GM21423 (cell line): ENCODE measurements around the gene ARL17B.
"Not testable (repeated sequence)": the region's sequence is repeated elsewhere in the genome, so short reads cannot be mapped to it uniquely, and the experiment has no call there.

Source experiments
- ATAC-seq: cut with Tn5 transposase; IDR thresholded peaks from one replicate; pipeline ENCODE4 v1.9.1; 2021; ENCODE audit warnings: mild to moderate bottlenecking, moderate library complexity; ENCODE audit not compliant: unreplicated experiment

The ARL17B gene

DNA sequence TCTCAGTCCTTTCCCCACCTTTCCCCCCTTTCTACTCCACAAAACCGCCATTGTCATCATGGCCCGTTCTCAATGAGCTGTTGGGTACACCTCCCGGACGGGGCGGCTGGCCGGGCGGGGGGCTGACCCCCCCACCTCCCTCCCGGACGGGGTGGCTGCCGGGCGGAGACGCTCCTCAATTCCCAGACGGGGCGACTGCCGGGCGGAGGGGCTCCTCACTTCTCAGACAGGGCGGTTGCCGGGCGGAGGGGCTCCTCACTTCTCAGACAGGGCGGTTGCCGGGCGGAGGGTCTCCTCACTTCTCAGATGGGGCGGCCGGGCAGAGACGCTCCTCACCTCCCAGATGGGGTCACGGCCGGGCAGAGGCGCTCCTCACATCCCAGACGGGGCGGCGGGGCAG is 108.8 kb downstream of the ARL17B start:
- ATAC-seq, result not testable (repeated sequence)

DNA sequence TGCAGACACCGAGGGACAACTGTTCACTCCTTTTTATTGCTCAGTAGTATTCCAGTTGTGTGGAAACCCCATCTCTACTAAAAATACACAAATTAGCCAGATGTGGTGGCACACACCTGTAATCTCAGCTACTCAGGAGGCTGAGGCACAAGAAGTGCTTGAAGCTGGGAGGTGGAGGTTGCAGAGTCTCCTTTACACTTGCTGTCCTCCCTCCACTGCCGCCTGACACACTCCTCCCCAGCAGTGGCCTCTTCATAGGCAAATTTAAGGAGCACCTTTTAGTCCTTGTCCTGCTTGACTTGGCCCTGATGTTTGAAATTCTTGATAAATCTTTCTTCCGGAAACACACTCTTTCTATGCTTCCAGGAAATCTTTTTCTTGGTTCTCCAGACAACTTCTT is 112.4 kb downstream of the ARL17B start:
- not testable (repeated sequence) for ATAC-seq

DNA sequence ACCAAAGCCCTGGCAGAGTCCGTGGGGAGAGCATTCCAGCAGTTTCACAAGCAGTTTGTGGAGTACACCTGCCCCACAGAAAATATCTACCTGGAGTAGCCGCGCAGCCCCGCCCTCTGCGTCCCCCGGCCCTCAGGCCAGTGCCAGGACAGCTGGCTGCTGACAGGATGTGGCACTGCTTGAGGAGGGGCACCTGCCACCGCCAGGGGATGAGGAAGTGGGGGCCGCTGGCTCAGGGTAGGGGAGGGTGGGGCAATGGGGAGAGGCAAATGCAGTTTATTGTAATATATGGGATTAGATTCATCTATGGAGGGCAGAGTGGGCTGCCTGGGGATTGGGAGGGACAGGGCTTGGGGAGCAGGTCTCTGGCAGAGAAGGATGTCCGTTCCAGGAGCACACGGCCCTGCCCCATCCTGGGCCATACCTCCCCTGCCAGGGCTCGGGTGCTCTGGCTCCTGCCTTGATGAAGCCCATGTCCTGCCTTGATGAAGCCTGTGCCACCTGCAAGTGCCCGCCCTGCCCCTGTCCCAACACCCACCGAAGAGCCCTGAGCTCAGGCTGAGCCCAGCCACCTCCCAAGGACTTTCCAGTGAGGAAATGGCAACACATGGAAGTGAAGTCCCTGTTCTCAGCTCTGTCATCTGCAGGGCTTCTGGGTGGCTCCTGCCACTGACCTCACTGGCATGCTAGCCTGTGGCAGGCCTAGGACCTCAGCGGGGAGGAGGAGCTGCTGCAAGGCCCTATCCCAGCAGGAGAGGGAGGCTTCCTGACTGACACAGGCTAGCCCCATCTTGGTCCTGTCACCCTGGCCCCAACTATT is 116.4 kb downstream of the ARL17B start:
- not testable (repeated sequence) for ATAC-seq

DNA sequence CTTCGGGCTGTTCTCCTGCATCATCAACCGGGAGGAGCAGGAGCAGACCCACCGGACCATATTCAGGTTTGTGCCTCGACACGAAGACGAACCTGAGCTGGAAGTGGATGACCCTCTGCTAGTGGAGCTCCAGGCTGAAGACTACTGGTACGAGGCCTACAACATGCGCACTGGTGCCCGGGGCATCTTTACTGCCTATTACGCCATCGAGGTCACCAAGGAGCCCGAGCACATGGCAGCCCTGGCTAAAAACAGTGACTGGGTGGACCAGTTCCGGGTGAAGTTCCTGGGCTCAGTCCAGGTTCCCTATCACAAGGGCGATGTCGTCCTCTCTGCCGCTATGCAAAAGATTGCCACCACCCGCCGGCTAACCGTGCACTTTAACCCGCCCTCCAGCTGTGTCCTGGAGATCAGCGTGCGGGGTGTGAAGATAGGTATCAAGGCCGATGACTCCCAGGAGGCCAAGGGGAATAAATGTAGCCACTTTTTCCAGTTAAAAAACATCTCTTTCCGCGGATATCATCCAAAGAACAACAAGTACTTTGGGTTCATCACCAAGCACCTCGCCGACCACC is 117.1 kb downstream of the ARL17B start:
- not testable (repeated sequence) for ATAC-seq

DNA sequence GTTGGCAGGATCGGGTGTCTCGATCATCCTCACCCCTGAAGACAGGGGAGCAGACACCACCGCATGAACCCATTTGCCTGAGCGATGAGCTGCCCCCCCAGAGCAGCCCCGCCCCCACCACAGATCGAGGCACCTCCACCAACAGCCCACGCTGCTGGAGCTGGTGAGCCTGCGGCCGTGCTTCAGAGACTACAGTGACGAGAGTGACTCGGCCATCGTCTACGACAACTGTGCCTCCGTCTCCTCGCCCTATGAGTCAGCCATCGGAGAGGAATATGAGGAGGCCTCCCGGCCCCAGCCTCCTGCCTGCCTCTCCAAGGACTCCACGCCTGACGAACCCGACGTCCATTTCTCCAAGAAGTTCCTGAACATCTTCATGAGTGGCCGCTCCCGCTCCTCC is 117.6 kb downstream of the ARL17B start:
- ATAC-seq, result not testable (repeated sequence)

DNA sequence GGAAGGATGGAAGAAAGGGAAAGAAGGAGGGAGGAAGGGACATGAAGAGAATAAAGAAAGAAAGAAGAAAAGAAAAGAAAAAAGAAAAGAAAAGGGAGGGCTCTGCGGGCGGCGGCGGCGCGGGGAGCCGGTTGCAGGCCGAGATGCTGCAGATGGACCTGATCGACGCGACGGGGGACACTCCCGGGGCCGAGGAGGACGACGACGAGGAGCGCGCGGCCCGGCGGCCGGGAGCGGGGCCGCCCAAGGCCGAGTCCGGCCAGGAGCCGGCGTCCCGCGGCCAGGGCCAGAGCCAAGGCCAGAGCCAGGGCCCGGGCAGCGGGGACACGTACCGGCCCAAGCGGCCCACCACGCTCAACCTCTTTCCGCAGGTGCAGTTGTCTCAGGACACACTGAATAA is 118.1 kb downstream of the ARL17B start:
- not testable (repeated sequence) for ATAC-seq

DNA sequence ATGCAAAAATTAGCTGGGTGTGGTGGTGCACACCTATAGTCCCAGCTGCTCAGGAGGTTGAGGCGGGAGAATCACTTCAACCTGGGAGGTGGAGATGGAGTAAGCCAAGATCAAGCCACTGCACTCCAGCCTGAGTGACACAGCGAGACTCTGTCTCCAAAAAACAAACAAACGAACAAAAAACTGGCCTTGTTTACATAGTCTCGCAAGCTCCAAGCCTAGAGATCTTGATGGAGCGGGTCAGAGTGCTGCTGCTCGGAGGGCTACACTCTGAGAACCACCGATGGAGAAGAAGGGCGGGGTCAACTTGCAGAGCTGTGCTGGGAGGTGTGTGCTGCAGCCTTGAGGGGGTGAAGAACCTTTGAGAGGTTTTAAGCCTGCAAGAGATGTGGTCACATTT is 130.2 kb downstream of the ARL17B start:
- not testable (repeated sequence) for ATAC-seq

DNA sequence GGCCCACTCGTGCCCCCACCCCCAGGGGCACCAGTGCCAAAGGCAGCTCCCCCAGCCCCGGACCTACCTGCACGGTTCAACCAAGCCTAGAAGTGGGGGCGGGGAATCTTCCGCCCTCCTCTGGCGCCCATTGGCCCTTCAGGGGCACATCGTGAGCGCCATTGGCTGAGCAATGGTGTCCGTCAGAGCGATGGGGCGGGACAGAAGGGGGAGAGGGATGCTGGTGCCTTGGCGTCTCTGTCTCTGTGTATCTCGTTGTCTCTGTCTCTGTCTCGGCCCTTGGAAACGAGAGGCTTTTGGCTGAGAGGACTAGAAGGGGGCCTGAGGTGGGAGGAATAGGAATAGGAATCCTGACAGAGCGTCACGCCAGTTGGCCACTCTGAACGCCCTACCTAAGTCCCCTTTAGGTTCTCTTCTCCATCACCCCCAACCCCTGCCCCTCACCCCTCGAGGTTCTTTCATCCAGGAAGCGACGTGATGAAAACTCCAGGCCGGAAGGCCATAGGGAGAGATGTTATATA is 136.2 kb downstream of the ARL17B start:
- ATAC-seq, result peak; percentile 99

DNA sequence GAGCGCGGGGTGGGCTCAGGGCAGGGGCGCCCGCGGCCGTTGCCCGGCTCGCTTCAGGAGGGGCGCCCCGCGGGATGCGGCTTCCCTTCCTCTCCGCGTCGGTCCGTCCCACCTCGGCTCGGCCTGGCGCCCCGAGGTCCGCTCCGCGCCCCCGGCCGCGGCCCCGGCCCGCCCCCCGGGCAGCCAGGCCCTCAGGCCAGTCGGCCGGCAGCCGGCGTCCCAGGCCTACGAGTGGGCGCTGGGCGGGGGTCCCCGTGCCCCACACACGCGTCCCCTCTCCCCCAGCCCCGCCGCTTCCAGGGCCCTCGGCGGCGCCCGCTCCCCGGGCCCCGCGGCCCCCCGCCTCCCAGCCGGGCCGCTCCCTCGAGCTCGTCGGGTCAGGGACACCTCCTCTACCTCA is 136.7 kb downstream of the ARL17B start:
- ATAC-seq, result peak; percentile 44
